Endothelial cell of umbilical vein (primary cell): ENCODE measurements around the gene USP7. TPM values are rescaled to one million over a fixed set of nuclear protein-coding genes. Genes with fewer than 3 reads are reported as not detected.

ENCODE experiments used
- BruUV-seq: library from RNA; stranded (reverse); fragments of 400-500 nt; replicated peaks from 2 replicates; lab custom pipeline; 2021; lab: Mats Ljungman, UMichigan
- CTCF ChIA-PET: fragments of 300-600, 350-600 bp; sonication (Branson Sonifier 250); formaldehyde crosslinking; loops from one replicate; lab custom pipeline; 2021; ENCODE audit warnings: antibody characterized with exemption, inconsistent platforms; lab: Charles Lee
- POLR2A ChIA-PET: fragments of 300-600, 350-600 bp; sonication (Branson Sonifier 250); formaldehyde crosslinking; loops from one replicate; lab custom pipeline; 2021; ENCODE audit warnings: antibody characterized with exemption, inconsistent platforms; lab: Charles Lee
- DNase-seq: peaks from one replicate; pipeline ENCODE4 v3.0.0-alpha.2; 2011; ENCODE audit warnings: low read depth, low spot score
- FAIRE-seq: peaks from 2 replicates; lab custom pipeline; 2011; peaks lifted over from hg19 to GRCh38; lab: Jason Lieb, UNC
- H2AFZ ChIP-seq: 2 replicates; pipeline ENCODE4 v1.6.0; 2012; ENCODE audit warnings: low read depth, low read length, control low read depth, inconsistent platforms
- H3K27ac ChIP-seq: 2 replicates; pipeline ENCODE4 v1.5.1; 2011; ENCODE audit warnings: low read depth, mild to moderate bottlenecking, control low read depth, low read length, moderate library complexity; ENCODE audit not compliant: insufficient read depth
- H3K27me3 ChIP-seq, 2 experiments: 2 replicates each; pipeline versions ENCODE4 v1.6.0 to v1.6.1; 2011; ENCODE audit warnings: low read length in 2 of 2, mixed read lengths in 1 of 2; ENCODE audit not compliant: control insufficient read depth in 2 of 2, insufficient read depth in 2 of 2
- H3K36me3 ChIP-seq, 2 experiments: 2 replicates in 1 of 2; 3 replicates in 1 of 2; pipeline ENCODE4 v1.5.1; 2011; ENCODE audit warnings: low read length in 2 of 2, mild to moderate bottlenecking in 1 of 2, moderate library complexity in 1 of 2; ENCODE audit not compliant: control insufficient read depth in 2 of 2, insufficient read depth in 2 of 2; ENCODE audit errors: extremely low read depth in 1 of 2
- H3K4me1 ChIP-seq: 3 replicates; pipeline ENCODE4 v1.5.1; 2011; ENCODE audit warnings: mild to moderate bottlenecking, low read length; ENCODE audit not compliant: control insufficient read depth, insufficient read depth; ENCODE audit errors: extremely low read depth
- H3K4me2 ChIP-seq: 2 replicates; pipeline ENCODE4 v1.6.1; 2011; ENCODE audit warnings: low read length, control low read depth, mixed read lengths; ENCODE audit not compliant: insufficient read depth
- H3K4me3 ChIP-seq, 3 experiments: fragments of 200-600 bp in 1 of 3; sonication (generic), shearing (Covaris generic) in 1 of 3; replicated peaks in 1 of 3; 2 replicates each; pipeline ENCODE4 v1.5.1; 2011 to 2016; ENCODE audit warnings: control low read depth in 3 of 3, low read length in 3 of 3, mild to moderate bottlenecking in 2 of 3, inconsistent platforms in 1 of 3, low read depth in 1 of 3, moderate library complexity in 1 of 3; ENCODE audit not compliant: insufficient read depth in 1 of 3
- H3K79me2 ChIP-seq: 2 replicates; pipeline ENCODE4 v1.6.0; 2012; ENCODE audit warnings: low read length, inconsistent platforms; ENCODE audit not compliant: control insufficient read depth, insufficient read depth
- H3K9ac ChIP-seq: replicated peaks from 2 replicates; pipeline ENCODE3; 2011; ENCODE audit warnings: low read length, control low read depth; ENCODE audit not compliant: insufficient read depth; ENCODE audit errors: extremely low read depth
- H3K9me1 ChIP-seq: replicated peaks from 3 replicates; pipeline ENCODE4 v1.6.0; 2011; ENCODE audit warnings: mild to moderate bottlenecking, low read length; ENCODE audit not compliant: control insufficient read depth, insufficient read depth; ENCODE audit errors: extremely low read depth
- H3K9me3 ChIP-seq: replicated peaks from 2 replicates; pipeline ENCODE4 v1.5.1; 2012; ENCODE audit warnings: low read length, inconsistent platforms; ENCODE audit not compliant: control insufficient read depth, insufficient read depth
- H4K20me1 ChIP-seq: replicated peaks from 2 replicates; pipeline ENCODE3; 2011; ENCODE audit warnings: mild to moderate bottlenecking, low read length; ENCODE audit not compliant: control insufficient read depth, insufficient read depth; ENCODE audit errors: extremely low read depth
- EZH2 ChIP-seq: IDR thresholded peaks from 2 replicates; pipeline ENCODE4 v1.6.1; 2012; ENCODE audit warnings: borderline replicate concordance, low read depth, mild to moderate bottlenecking, moderate library complexity, low read length, inconsistent platforms; ENCODE audit not compliant: severe bottlenecking
- FOS ChIP-seq: IDR thresholded peaks from 2 replicates; pipeline ENCODE4 v1.6.1; 2011; ENCODE audit warnings: mild to moderate bottlenecking, low read length, moderate library complexity, borderline replicate concordance; ENCODE audit not compliant: insufficient read depth
- GATA2 ChIP-seq: IDR thresholded peaks from 2 replicates; pipeline ENCODE4 v1.7.0; 2011; ENCODE audit warnings: low read depth, mild to moderate bottlenecking, moderate library complexity, mixed read lengths, low read length; ENCODE audit not compliant: insufficient read length, insufficient read depth
- JUN ChIP-seq: IDR thresholded peaks from 2 replicates; pipeline ENCODE4 v1.6.1; 2011; ENCODE audit warnings: borderline replicate concordance, low read depth; ENCODE audit not compliant: insufficient read length, insufficient read depth
- MYC ChIP-seq: IDR thresholded peaks from one replicate; pipeline ENCODE4 v1.6.1; 2011; ENCODE audit warnings: mild to moderate bottlenecking, low read depth, low read length
- POLR2A ChIP-seq: IDR thresholded peaks from 2 replicates; pipeline ENCODE4 v1.6.1; 2012; ENCODE audit warnings: low read depth, mild to moderate bottlenecking, control low read depth, low read length
- POLR2AphosphoS5 ChIP-seq: IDR thresholded peaks from 2 replicates; pipeline ENCODE4 v1.6.1; 2012; ENCODE audit warnings: low read depth, mild to moderate bottlenecking, control low read depth, low read length, moderate library complexity; ENCODE audit not compliant: insufficient read depth
- dilution Hi-C: fragments of 300-500 bp; cut with MboI; formaldehyde crosslinking; loops from one replicate; pipeline ENCODE4 v1.15.0; 2019; ENCODE audit warnings: low sequenced_read_pairs; ENCODE audit not compliant: extremely low pct_ligation_motif_present
- intact Hi-C: fragments of 100-400 bp; cut with micrococcal nuclease; formaldehyde crosslinking; loops from one replicate; pipeline ENCODE4 v1.10.0; 2022
- polyA plus RNA-seq, 4 experiments: library from polyadenylated mRNA; depleted of rRNA in 3 of 4; stranded (reverse) in 3 of 4; unstranded in 1 of 4; fragments of >200 nt; gene quantifications; 2 replicates each; pipeline versions ENCODE4 v1.2.1 to v1.2.3, GENCODE V29; 2011 to 2012; ENCODE audit warnings: missing spikeins in 1 of 4
- total RNA-seq: library from RNA; stranded (reverse); gene quantifications from 2 replicates; pipeline ENCODE4 v1.2.3, GENCODE V29; 2021
- TF ChIP-seq, protein P1 (sequence below), 2 donors: IDR thresholded peaks; 1 replicate in 1 of 2; 2 replicates in 1 of 2; pipeline ENCODE4 v1.5.1; 2011; ENCODE audit warnings: low read length in 2 of 2, mild to moderate bottlenecking in 2 of 2, moderate library complexity in 2 of 2, control low read depth in 1 of 2, inconsistent platforms in 1 of 2, low read depth in 1 of 2; ENCODE audit not compliant: insufficient read depth in 1 of 2; ENCODE audit errors: extremely low read depth in 1 of 2
- TF ChIP-seq, protein P2 (sequence below): IDR thresholded peaks from 2 replicates; pipeline ENCODE4 v1.6.1; 2011; ENCODE audit not compliant: insufficient read depth, insufficient read length

Gene USP7
- total and polyA plus RNA-seq, 2 donors (not counting 3 experiments of a cell fraction or from before 2014, with no cell fraction given), result 17.7 to 130 TPM

DNA sequence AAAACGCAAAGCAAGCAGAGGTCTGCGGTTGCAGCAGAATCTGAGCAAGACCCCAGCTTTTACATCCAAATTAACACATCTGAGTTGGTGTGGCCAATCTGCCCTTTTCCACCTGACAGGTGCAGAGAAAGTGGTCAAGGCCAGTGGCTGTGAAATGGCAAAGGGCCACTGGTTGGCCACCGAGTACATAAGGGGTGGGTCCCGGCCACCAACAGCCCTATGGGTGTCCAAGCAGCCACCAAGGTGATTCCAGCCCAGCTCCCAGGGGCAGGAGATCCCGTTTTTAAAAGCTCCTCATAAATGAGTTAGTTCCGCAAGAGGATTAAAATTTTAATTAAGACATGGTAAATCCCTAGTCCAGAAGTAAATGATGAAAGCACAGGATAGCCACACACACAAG, 29.1 kb downstream of the USP7 start:
- Histone ChIP-seq H3K79me2 (peaks cover 99% of the 10 kb centered on the region), H3K9me1 (no peaks in the 10 kb centered on the region), H3K27ac (no peak overlapping the region), H3K4me1 (no peaks in the 10 kb centered on the region), H3K9ac (no peak overlapping the region), H4K20me1 (peaks cover 21% of the 10 kb centered on the region), H3K4me2 (no peak overlapping the region), H2AFZ (no peak overlapping the region), H3K4me3 (no peak overlapping the region), H3K36me3 (peaks cover 4 to 5% of the 10 kb centered on the region in 2 experiments), H3K9me3 (no peaks in the 10 kb centered on the region), H3K27me3 (no peaks in the 10 kb centered on the region)
- intact Hi-C loops (no loop called here), dilution Hi-C loops (no loop called here)
- BruUV-seq, result no TSS peak
- no peak for FAIRE-seq
- CTCF ChIA-PET, result interaction anchor here (0.6 to 5.2 kb wide), 4 partner anchors 74 to 175 kb away, joined by 3 to 76 read pairs (median 6); no protein-coding TSS in a partner anchor
- no peak for TF ChIP-seq JUN
- TF ChIP-seq, protein P1, sequence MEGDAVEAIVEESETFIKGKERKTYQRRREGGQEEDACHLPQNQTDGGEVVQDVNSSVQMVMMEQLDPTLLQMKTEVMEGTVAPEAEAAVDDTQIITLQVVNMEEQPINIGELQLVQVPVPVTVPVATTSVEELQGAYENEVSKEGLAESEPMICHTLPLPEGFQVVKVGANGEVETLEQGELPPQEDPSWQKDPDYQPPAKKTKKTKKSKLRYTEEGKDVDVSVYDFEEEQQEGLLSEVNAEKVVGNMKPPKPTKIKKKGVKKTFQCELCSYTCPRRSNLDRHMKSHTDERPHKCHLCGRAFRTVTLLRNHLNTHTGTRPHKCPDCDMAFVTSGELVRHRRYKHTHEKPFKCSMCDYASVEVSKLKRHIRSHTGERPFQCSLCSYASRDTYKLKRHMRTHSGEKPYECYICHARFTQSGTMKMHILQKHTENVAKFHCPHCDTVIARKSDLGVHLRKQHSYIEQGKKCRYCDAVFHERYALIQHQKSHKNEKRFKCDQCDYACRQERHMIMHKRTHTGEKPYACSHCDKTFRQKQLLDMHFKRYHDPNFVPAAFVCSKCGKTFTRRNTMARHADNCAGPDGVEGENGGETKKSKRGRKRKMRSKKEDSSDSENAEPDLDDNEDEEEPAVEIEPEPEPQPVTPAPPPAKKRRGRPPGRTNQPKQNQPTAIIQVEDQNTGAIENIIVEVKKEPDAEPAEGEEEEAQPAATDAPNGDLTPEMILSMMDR (IDR thresholded peaks at IDR 0.05; ENCODE audit: extremely low read depth in 1 of 2, insufficient read depth in 1 of 2, low read depth in 1 of 2, low read length in 2 of 2), result no peak
- no peak for TF ChIP-seq MYC
- TF ChIP-seq EZH2, result no peak
- TF ChIP-seq GATA2, result no peak
- no peak for TF ChIP-seq POLR2A
- no peak for TF ChIP-seq POLR2AphosphoS5
- TF ChIP-seq, protein P2, sequence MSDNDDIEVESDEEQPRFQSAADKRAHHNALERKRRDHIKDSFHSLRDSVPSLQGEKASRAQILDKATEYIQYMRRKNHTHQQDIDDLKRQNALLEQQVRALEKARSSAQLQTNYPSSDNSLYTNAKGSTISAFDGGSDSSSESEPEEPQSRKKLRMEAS, result no peak
- no peak for TF ChIP-seq FOS
- DNase-seq, result no peak
- POLR2A ChIA-PET, result no interaction called here
